PFSK-1 (cell line): Measurements from ENCODE around the gene MCM7.

Experiments
- FOXP2 ChIP-seq: optimal IDR thresholded peaks from 2 replicates; pipeline ENCODE3; 2011; ENCODE audit warnings: borderline replicate concordance, control low read depth, inconsistent platforms; ENCODE audit not compliant: insufficient read depth; ENCODE audit errors: extremely low read length, extremely low read depth
- POLR2AphosphoS5 ChIP-seq: IDR thresholded peaks from 2 replicates; pipeline ENCODE4 v1.6.1; 2012; ENCODE audit warnings: low read depth, mild to moderate bottlenecking, control low read depth, low read length, moderate library complexity
- SIN3A ChIP-seq: IDR thresholded peaks from 2 replicates; pipeline ENCODE4 v1.6.1; 2012; ENCODE audit warnings: mild to moderate bottlenecking, low read length, moderate library complexity, borderline replicate concordance; ENCODE audit not compliant: insufficient read depth
- TAF1 ChIP-seq: IDR thresholded peaks from 2 replicates; pipeline ENCODE4 v1.6.1; 2012; ENCODE audit warnings: low read length, control low read depth, borderline replicate concordance; ENCODE audit not compliant: insufficient read depth
- TF ChIP-seq, protein P1 (sequence below), 2 experiments: IDR thresholded peaks; 2 replicates each; pipeline versions ENCODE4 v1.6.1 to v1.8.0; 2011 to 2012; ENCODE audit warnings: low read depth in 2 of 2, low read length in 2 of 2, control low read depth in 1 of 2, inconsistent platforms in 1 of 2, mild to moderate bottlenecking in 1 of 2, moderate library complexity in 1 of 2; ENCODE audit not compliant: insufficient read depth in 1 of 2

Gene MCM7

GRCh38 chr7:100126239-100126930 lies 25.2 kb upstream of the MCM7 start:
- TF ChIP-seq TAF1 (no peak), POLR2AphosphoS5 (no peak), SIN3A (no peak), FOXP2 (no peak)
- TF ChIP-seq, protein P1, sequence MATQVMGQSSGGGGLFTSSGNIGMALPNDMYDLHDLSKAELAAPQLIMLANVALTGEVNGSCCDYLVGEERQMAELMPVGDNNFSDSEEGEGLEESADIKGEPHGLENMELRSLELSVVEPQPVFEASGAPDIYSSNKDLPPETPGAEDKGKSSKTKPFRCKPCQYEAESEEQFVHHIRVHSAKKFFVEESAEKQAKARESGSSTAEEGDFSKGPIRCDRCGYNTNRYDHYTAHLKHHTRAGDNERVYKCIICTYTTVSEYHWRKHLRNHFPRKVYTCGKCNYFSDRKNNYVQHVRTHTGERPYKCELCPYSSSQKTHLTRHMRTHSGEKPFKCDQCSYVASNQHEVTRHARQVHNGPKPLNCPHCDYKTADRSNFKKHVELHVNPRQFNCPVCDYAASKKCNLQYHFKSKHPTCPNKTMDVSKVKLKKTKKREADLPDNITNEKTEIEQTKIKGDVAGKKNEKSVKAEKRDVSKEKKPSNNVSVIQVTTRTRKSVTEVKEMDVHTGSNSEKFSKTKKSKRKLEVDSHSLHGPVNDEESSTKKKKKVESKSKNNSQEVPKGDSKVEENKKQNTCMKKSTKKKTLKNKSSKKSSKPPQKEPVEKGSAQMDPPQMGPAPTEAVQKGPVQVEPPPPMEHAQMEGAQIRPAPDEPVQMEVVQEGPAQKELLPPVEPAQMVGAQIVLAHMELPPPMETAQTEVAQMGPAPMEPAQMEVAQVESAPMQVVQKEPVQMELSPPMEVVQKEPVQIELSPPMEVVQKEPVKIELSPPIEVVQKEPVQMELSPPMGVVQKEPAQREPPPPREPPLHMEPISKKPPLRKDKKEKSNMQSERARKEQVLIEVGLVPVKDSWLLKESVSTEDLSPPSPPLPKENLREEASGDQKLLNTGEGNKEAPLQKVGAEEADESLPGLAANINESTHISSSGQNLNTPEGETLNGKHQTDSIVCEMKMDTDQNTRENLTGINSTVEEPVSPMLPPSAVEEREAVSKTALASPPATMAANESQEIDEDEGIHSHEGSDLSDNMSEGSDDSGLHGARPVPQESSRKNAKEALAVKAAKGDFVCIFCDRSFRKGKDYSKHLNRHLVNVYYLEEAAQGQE (IDR thresholded peaks at IDR 0.05; ENCODE audit: insufficient read depth in 1 of 2, low read depth in 2 of 2, low read length in 2 of 2) = no peak

GRCh38 chr7:100124301-100125230 lies 23.4 kb upstream of the MCM7 start:
- TF ChIP-seq POLR2AphosphoS5 = no peak
- no peak for TF ChIP-seq FOXP2
- TF ChIP-seq, protein P1 (IDR thresholded peaks at IDR 0.05; ENCODE audit: insufficient read depth in 1 of 2, low read depth in 2 of 2, low read length in 2 of 2) = no peak
- no peak for TF ChIP-seq SIN3A
- no peak for TF ChIP-seq TAF1

- TF ChIP-seq TAF1 (no peak), FOXP2 (no peak), POLR2AphosphoS5 (no peak), SIN3A (no peak)
- TF ChIP-seq, protein P1 (IDR thresholded peaks at IDR 0.05; ENCODE audit: insufficient read depth in 1 of 2, low read depth in 2 of 2, low read length in 2 of 2) = no peak
Measured at GRCh38 chr7:100122568-100122967, 21.4 kb upstream of the MCM7 start.

DNA sequence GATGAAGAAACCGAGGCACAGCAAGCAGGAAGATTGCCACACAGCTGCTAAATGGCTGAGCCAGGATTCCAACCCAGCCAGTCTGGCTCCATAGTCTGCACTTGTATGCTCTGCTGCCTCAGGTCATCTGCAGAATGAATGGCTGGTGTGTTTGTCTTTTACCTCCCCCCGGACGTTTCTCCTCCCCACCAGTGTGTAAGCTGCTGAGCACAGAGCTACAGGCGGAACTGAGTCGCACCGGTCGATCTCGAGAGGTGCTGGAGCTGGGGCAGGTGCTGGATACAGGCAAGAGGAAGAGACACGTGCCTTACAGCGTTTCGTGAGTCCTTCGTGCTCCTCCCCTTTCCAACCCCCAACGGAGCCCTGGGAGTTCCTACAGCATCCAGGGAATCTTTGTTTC lies 20.9 kb upstream of the MCM7 start:
- TF ChIP-seq SIN3A = no peak
- no peak for TF ChIP-seq TAF1
- TF ChIP-seq, protein P1 (IDR thresholded peaks at IDR 0.05; ENCODE audit: insufficient read depth in 1 of 2, low read depth in 2 of 2, low read length in 2 of 2) = no peak
- no peak for TF ChIP-seq POLR2AphosphoS5
- TF ChIP-seq FOXP2 = no peak
